ENCODE data around the gene ADPGK. TPM values are rescaled to one million over a fixed set of nuclear protein-coding genes. Genes with fewer than 3 reads are reported as not detected.
A peak's percentile ranks its signal among the peaks of the same experiment; 100 is the strongest.

The ADPGK gene
- total RNA-seq, 2 donors from 2014 or later, result 74.6 to 102 TPM

- intact Hi-C loops (cut with DNase I), result loop anchor here (2.0 kb wide), 1 partner anchor 487 kb away; no protein-coding TSS in a partner anchor
- no peaks in the 10 kb centered on the region for H3K36me3 ChIP-seq
- H3K4me1 ChIP-seq (replicated peaks), result no peaks in the 10 kb centered on the region
- TF ChIP-seq POLR2A (IDR thresholded peaks at IDR 0.05) (no peak), POLR2AphosphoS5 (IDR thresholded peaks at IDR 0.05) (no peak), CTCF (IDR thresholded peaks at IDR 0.05) (no peak)
- no peak overlapping the region for H3K4me3 ChIP-seq
- H3K9me3 ChIP-seq, result no peaks in the 10 kb centered on the region
- H3K27me3 ChIP-seq (replicated peaks; ENCODE audit: insufficient read depth), result no peaks in the 10 kb centered on the region
- WGBS, result 68% methylated on average over 4 of the region's 4 CpGs
- H3K27ac ChIP-seq, result no peak overlapping the region
- no peak for DNase-seq (ENCODE audit: low spot score)
Measured at GRCh38 chr15:72785432-72785831, 1.9 kb upstream of the ADPGK start.

GRCh38 chr15:72784456-72784876, 908 bp upstream of the ADPGK start:
- TF ChIP-seq POLR2A (IDR thresholded peaks at IDR 0.05) (no peak), POLR2AphosphoS5 (IDR thresholded peaks at IDR 0.05) (no peak)
- Histone ChIP-seq H3K27ac (peak overlapping the region; percentile 85 to 89), H3K9me3 (no peaks in the 10 kb centered on the region), H3K4me3 (peak overlapping the region; percentile 92 to 99), H3K36me3 (no peaks in the 10 kb centered on the region), H3K27me3 (replicated peaks; ENCODE audit: insufficient read depth) (no peaks in the 10 kb centered on the region), H3K4me1 (replicated peaks) (no peaks in the 10 kb centered on the region)
- DNase-seq (ENCODE audit: low spot score), result no peak
- intact Hi-C loops (cut with DNase I), result loop anchor here (2.0 to 5.0 kb wide), 2 partner anchors 298 to 488 kb away; no protein-coding TSS in a partner anchor
- WGBS, result 45% methylated on average over 7 of the region's 7 CpGs

GRCh38 chr15:72783004-72783639, 436 bp downstream of the ADPGK start:
- Histone ChIP-seq H3K27ac (peak overlapping the region; percentile 85 to 89), H3K4me1 (replicated peaks) (no peaks in the 10 kb centered on the region), H3K4me3 (peak overlapping the region; percentile 92 to 99), H3K27me3 (replicated peaks; ENCODE audit: insufficient read depth) (no peaks in the 10 kb centered on the region), H3K36me3 (no peaks in the 10 kb centered on the region), H3K9me3 (no peaks in the 10 kb centered on the region)
- DNase-seq (ENCODE audit: low spot score), result peak; percentile 36
- WGBS, result under 1% methylated on average over 28 of the region's 52 CpGs
- TF ChIP-seq CTCF (IDR thresholded peaks at IDR 0.05), result no peak
- no peak for TF ChIP-seq POLR2AphosphoS5 (IDR thresholded peaks at IDR 0.05)
- TF ChIP-seq POLR2A (IDR thresholded peaks at IDR 0.05), result no peak
- intact Hi-C loops (cut with DNase I), result loop anchor here (5.0 kb wide), 1 partner anchor 299 kb away; no protein-coding TSS in a partner anchor

- Histone ChIP-seq H3K27me3 (replicated peaks; ENCODE audit: insufficient read depth) (no peaks in the 10 kb centered on the region), H3K4me1 (replicated peaks) (no peaks in the 10 kb centered on the region), H3K36me3 (no peaks in the 10 kb centered on the region), H3K9me3 (no peaks in the 10 kb centered on the region), H3K4me3 (peak overlapping the region; percentile 92 to 99), H3K27ac (peak overlapping the region; percentile 85 to 89)
- WGBS, result 39% methylated on average over 14 of the region's 14 CpGs
- DNase-seq (ENCODE audit: low spot score), result no peak
- intact Hi-C loops (cut with DNase I), result loop anchor here (5.0 kb wide), 1 partner anchor 300 kb away; no protein-coding TSS in a partner anchor
- no peak for TF ChIP-seq POLR2A (IDR thresholded peaks at IDR 0.05)
- TF ChIP-seq POLR2AphosphoS5 (IDR thresholded peaks at IDR 0.05), result peak; percentile 11
Measured at GRCh38 chr15:72782274-72783003, 1.1 kb downstream of the ADPGK start.

GRCh38 chr15:72781631-72782030, 1.9 kb downstream of the ADPGK start:
- Histone ChIP-seq H3K9me3 (no peaks in the 10 kb centered on the region), H3K4me1 (replicated peaks) (no peaks in the 10 kb centered on the region), H3K36me3 (no peaks in the 10 kb centered on the region), H3K4me3 (no peak overlapping the region), H3K27ac (no peak overlapping the region), H3K27me3 (replicated peaks; ENCODE audit: insufficient read depth) (no peaks in the 10 kb centered on the region)
- TF ChIP-seq POLR2AphosphoS5 (IDR thresholded peaks at IDR 0.05) (no peak), POLR2A (IDR thresholded peaks at IDR 0.05) (no peak), CTCF (IDR thresholded peaks at IDR 0.05) (no peak)
- no peak for DNase-seq (ENCODE audit: low spot score)
- 73% methylated on average over 6 of the region's 6 CpGs for WGBS
- intact Hi-C loops (cut with DNase I), result loop anchor here (5.0 kb wide), 1 partner anchor 301 kb away; no protein-coding TSS in a partner anchor
